Breast epithelium (tissue), 3 donors: ENCODE data around the gene F13B.

ENCODE experiments used
- POLR2AphosphoS5 ChIP-seq, 3 donors: sonication (generic); formaldehyde crosslinking; IDR thresholded peaks; one replicate each; pipeline ENCODE4 v1.6.1; 2017; ENCODE audit warnings: antibody characterized with exemption in 3 of 3
- TF ChIP-seq, protein P1 (sequence below), 3 donors: fragments of 450-650 bp; IDR thresholded peaks; one replicate each; pipeline ENCODE4 v1.5.1; 2016 to 2017; ENCODE audit warnings: antibody characterized with exemption in 3 of 3, mild to moderate bottlenecking in 3 of 3, moderate library complexity in 3 of 3

DNA sequence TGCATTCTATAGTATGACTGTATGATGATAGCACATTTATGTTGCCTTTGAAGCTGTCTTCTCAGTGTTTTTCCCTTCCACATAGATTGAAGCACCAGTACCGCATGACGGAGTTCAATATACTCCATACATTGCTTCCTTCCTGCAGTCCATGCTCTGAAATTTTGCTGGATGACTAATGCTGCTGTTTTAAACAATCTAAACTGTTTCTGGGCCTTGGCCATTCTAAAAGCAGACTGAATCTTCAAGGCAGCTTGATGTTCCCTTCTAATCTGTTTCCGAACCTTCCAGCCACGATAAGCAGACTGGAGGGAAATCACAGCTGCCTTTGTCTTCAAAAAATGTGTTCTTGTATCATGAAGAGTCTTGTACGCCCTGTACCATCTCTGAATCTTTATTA, 36.2 kb upstream of the F13B start:
- TF ChIP-seq, protein P1, sequence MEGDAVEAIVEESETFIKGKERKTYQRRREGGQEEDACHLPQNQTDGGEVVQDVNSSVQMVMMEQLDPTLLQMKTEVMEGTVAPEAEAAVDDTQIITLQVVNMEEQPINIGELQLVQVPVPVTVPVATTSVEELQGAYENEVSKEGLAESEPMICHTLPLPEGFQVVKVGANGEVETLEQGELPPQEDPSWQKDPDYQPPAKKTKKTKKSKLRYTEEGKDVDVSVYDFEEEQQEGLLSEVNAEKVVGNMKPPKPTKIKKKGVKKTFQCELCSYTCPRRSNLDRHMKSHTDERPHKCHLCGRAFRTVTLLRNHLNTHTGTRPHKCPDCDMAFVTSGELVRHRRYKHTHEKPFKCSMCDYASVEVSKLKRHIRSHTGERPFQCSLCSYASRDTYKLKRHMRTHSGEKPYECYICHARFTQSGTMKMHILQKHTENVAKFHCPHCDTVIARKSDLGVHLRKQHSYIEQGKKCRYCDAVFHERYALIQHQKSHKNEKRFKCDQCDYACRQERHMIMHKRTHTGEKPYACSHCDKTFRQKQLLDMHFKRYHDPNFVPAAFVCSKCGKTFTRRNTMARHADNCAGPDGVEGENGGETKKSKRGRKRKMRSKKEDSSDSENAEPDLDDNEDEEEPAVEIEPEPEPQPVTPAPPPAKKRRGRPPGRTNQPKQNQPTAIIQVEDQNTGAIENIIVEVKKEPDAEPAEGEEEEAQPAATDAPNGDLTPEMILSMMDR (IDR thresholded peaks at IDR 0.05) = no peak
- no peak for TF ChIP-seq POLR2AphosphoS5 (IDR thresholded peaks at IDR 0.05)
